DMS153 (cell line): ENCODE measurements around the gene SLC25A26.
A peak's percentile ranks its signal among the peaks of the same experiment; 100 is the strongest.

Source experiments
- DNase-seq: peaks from one replicate; lab custom pipeline; 2025; lab: John Stamatoyannopoulos, UW

The SLC25A26 gene

DNA sequence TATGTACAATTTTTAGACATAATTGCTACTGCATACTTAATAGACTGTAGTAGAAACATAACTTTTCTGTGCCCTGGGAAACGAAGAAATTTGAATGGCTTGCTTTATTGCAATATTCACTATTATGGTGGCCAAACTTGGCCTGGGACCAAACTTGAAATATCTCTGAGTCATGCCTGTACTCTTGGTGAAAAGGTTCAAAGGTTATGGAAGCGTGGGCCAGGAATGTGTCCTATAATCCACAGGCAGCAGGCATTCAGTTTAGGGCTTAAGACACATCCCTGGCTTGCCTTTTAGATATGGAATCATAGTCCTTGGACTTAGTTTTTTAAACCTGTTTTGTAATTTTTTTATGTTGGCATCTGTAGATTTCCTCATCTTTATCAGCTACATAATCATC lies 155.8 kb downstream of the SLC25A26 start:
- DNase-seq: no peak

DNA sequence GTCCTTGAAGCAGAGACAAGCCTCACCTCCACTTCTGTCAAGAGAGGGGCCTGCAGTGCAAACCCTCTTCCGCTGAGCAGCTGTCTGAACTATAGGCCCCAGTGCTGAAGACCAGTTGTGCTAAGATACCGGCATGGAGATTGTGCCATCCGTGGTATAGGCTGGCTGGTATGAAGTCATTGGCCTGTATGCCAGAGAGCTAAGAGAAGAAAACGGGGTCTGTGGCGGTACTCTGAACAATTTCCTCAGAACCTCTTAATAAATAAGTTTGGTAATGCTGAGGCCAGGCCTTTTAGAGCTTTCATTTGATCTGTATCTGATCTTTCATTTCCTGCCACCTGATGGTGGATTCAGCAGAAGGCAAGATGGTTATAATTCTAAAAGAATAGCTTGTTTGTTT lies 157.0 kb downstream of the SLC25A26 start:
- no peak for DNase-seq

DNA sequence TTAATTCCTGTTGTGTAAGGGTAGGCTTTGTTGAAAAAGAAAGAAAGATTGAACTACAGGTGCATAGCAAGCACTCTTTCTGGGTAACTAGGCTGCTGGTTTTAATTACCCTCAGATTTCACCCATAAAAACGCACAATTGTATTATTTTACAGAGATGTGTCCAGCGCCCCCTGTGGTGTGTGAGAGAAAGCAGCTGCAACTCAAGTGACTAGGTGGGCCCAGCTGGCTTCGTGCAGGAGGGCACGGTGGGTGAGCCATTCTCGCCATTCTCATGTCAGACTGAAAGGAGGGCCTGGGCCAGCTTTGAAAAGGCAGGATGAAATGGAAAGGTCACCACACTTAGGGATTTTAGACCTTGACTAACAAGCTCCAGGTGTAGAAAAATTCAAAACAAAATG lies 157.5 kb downstream of the SLC25A26 start:
- DNase-seq: no peak

DNA sequence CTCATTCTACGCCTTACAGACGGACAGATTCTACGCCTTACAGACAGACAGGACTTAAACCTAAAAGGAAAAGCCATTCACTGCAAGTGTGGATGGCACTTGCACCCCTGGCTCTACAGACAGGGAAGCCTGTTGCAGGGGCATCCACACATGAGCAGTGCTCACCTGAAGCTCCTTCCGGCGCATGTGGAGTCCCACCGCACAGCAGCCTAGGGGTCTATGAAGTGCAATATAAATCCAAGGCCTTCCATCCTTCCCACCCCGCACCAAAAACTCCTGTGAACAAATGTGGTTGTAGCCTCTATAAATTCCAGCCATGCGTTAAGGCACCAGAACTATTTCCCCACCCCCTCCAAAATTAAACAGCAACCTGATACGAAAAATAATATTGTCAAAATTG lies 158.8 kb downstream of the SLC25A26 start:
- DNase-seq: no peak

DNA sequence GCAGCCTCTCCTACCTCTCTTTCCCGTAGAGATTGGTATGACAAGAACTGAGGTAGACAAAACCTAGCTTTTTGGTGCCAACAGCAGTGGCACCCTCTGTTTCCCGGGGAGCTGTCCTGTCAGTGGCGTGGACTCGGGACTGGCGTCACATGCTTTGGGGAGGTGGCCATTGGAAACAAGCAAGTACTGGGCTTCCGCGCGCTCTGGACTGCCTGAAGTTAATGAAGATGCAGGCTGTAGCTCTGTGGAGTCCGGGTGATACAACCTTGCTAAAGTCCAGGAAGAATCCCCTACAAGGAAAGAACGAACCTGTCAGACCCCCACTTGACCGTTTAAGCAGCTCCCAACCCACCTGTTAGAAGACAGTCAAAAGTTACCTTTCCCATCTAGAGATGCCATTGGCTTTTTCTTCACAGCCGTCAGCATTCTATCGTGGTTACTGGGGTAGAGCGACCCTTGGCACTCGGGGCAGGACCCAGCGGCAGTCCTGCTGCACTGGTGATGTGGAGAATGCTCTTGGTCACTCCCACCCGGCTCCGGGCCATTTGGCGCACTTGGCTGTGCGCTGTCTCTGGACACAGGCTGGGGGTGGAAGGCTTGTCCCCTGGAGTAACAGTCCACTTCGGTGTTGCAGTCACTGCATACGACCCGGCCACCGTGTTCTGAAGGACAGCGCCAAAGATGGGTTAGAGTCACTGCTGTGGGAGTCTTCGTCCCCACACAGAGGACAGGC lies 159.6 kb downstream of the SLC25A26 start:
- DNase-seq: no peak

DNA sequence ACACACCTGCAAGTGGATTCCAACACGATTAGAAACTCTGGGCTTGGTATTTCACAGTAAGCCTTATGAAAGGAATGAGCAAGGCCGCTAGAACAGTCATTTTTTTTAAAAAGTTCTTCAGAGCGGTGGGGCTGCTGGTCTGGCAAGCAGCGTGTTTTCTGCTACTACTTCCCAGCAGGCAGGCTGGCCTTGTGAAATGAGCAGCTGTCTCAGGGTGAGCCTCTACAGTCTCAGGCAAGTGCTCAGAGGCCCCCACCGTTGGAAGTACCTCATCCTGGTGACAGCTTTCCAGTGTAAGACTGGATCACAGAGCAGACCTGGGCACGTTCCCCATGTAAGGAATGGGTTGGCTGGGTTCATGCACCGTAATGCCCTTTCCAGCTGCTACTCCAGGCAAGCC lies 160.8 kb downstream of the SLC25A26 start:
- no peak for DNase-seq

DNA sequence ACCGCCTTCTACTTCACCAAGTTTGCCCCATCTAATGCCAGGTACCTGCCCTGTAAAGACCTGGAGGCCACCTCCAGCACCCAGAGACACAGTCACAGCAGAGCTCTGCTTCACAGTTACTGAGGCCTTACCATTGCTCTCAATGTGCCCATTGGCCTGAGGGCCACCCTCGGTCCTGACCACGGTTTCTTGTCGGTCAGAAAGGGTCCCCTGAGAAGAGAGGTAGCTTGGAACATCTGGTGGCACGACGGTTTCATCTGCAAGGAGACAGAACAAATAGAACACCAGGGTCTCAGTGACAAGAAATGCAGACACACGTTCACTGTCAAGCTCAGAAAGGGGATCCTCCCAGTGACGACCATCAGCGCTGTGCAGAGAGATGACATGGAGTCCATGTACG lies 161.3 kb downstream of the SLC25A26 start:
- DNase-seq: no peak

DNA sequence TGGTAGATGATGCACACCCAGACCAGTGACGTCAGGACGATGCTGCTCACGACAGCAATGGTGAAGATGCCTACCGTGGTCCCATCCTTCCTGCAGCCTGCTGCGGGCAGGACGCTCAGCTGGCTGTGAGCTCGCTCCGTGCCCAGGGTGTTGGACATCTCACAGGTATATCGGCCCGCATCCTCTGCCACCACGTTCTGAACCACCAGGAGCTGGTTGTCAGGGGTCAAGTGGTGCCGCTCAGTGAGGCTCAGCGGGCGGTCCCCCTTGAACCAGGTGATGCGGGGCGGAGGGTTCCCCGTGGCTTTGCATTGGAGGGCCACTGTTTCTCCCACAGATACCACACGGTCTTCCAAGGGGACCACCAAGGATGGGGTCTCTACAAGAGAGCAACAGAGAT lies 162.2 kb downstream of the SLC25A26 start:
- no peak for DNase-seq

DNA sequence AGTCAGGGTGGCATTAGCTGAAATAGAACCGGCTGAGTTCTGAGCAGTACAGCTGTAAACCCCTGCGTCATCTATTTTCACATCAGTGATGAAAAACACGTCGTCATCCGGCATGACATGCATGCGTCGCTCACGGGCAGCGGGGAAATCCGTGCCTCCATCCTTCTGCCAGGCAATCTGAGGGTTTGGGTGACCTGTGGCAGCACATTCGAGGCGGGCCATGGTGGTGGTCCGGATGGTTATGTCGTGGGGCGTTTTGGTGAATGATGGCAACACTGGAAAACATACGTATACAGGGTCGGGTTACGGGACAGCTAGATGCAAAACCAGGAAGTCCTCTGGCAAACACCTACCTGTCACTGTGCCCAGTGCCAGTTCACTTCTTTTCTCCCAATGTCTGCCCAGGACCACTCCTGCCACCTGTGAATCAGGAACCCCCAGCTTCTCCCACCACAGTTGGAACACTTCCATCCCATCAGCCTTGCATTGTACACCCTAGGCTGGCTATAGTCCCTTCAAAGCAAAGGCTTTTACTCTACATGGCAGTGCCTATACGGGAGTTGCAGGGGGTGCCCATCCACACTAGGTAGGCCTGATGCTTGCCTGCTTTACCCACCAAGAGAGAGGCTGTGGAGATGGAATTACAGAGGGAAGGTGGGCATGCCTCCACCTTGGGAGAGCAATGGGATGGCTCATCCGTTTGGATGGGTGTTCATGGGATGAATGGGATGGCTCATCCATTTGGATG lies 163.4 kb downstream of the SLC25A26 start:
- DNase-seq: no peak

DNA sequence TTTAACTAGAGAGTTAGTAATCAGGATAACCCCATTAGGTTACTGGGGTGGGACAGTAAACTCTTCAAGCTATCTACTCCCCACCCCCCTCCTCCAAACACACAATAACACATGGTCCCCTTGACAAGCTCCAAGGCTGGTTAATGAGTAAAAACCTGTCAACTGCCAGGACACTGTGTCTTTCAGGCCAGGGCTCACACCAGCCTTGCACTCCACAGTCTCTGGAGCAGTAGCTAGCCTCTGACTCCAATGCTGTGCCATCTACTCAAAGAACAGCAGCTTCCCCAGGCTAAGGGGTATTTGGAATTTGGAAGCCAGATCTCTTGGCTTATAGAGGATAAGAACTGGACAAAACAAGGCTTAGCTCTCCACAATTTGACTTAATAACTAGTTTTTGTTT lies 164.3 kb downstream of the SLC25A26 start:
- DNase-seq: no peak

DNA sequence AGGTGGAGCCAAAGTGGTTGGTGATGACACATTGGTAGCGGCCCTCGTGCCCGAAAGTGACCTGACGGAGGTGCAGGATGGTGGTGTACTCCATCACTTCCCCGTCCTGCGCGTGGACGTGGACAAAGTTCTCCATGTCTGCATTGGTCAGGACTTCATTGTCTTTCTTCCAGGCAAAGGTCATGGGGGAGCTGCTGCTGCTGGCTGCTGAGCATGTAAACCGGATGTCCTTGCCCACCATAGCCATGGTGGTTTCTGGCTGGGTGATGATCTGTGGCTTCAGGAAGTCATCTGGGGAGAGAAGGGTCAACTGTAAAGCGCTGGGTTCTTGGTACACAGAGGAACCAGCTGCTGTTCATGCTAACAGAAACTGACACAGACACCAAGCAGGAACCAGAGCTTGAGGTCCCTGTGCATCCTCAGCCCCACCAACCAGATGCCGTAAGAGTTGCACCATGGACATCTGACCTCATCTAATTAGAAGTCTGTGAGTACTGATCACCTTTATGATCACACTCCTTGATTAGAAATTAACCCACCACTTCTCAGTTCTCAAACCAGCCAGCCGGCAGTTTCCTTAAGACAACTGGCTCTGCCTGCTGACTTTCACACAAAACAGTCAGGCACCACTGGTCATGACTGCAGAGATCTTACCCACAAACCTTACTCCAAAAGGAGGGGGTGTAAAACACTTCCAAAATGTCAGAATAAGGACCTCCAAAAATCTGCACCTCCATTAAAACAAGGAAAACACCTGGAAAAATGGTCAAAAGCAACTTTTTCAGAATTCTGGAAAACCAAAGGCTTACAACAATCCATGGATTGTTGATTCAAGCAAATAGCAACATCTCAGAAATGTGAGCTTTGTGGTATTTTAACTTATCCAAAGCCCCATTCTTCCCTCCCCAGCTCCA lies 165.5 kb downstream of the SLC25A26 start:
- no peak for DNase-seq

DNA sequence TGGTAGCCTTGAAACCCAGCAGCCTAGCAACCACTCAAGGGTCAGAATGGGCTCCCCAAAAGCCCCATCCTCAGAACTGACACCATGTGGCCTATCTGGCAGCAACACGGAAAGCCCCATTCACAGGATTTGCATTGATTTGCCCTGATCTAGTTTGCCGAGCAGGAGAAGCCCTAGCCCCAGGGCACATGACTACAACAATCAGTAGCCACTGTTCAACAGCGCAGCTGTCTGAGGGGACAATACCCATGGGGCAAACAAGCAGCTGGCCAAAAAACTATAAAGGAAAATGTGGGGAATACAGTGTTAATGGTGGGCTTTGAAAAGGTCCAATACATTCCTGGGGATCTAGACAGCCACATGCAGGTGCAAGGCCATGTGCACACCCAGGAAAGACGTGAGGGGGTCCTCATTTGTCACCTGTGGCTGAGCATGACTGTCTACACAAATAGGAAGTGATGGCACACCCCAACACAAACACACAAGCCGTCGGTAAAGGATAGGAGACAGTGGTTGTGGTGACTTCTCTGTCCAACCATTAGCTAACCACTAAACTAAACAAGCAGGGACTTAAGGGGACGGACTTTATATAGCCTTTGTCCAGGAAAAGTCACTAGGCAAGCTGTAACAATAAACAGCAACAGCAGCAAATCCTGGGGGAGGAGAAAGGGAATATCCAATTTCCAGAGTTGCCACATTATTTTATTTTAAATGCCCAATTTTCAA lies 166.3 kb downstream of the SLC25A26 start:
- DNase-seq: no peak

DNA sequence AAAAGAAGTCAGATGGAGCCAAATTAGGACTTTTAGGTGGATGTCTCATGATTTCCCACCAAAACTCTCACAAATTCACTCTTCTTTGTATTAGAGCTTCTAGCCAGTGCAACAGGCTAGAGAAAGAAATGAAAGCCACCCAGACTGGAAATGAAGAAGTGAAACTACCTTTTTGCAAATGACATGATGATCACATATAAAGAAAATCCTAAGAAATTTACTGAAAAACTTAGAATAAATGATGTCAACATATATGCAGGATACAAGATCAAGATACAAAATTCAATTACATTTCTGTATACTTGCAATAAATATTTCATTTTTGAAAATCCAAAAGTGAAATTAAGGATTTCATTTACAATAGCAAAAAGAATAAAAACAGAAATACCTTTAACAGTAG lies 169.2 kb downstream of the SLC25A26 start:
- no peak for DNase-seq

DNA sequence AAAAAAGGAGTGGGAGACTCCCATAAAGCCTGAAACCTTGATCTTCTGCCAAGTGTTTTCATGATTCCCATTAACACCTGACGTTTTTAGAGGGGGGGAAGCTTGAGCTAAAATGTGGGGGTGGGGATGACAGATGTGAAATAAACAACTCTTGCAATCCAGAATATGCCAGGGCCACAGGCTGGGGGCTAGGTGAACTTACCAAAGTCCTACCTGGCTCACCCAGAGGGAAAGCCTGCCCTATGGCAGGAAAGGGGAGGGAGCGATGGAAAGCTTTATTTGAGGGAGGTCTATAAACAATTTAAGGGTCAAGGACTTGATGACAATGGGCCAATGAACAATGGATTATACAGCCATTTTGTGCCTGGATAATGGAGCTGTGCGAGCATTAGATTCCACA lies 171.7 kb downstream of the SLC25A26 start:
- no peak for DNase-seq

DNA sequence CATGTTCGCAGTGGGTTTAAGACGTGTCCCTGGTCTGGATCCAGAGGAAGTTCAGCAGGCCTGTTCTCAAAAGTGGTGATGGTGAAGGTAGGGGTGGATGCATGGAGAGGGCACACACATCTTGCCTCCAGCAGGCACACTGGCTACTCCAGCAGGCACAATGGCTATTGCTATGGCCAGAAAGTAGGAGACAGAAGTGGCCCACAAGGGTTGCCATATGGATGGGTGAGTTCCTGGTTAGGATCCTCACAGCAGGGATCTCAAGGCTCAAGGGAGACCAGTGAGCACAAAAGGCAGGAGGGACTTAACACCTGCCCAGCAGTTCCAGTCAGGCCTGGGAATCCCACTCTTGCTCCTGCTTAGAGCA lies 172.1 kb downstream of the SLC25A26 start:
- DNase-seq: no peak

DNA sequence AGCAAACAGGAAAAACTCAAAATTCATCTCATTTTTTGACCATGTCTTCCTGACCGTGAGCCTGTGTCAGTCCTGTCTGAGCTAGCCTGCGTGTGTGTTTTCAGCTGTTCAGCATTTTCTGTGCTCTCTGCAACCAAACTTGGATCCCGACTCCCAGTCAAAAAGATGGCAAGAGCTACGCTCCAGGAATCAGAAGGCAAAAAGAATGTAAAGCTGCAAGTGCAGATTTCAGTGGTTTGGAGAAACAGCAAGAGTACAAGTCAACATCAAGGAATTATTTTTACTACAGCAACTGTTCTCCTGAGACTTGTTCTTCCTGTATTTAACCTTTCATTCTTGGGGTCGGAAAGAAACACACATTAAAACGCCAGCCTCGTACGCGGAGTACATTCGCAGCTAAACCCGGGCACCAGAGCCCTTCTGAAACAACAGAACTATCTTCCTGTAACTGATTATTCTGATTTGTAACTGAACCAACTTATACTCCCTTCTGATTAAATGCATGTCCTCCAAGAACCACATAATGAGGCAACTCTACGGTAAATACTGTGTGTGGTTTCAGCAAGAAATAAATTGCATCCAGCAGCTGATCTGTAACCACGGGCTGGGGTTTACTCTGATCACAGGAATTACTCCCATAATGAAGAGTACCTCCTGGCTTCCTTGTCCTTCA lies 172.7 kb downstream of the SLC25A26 start:
- DNase-seq: no peak

DNA sequence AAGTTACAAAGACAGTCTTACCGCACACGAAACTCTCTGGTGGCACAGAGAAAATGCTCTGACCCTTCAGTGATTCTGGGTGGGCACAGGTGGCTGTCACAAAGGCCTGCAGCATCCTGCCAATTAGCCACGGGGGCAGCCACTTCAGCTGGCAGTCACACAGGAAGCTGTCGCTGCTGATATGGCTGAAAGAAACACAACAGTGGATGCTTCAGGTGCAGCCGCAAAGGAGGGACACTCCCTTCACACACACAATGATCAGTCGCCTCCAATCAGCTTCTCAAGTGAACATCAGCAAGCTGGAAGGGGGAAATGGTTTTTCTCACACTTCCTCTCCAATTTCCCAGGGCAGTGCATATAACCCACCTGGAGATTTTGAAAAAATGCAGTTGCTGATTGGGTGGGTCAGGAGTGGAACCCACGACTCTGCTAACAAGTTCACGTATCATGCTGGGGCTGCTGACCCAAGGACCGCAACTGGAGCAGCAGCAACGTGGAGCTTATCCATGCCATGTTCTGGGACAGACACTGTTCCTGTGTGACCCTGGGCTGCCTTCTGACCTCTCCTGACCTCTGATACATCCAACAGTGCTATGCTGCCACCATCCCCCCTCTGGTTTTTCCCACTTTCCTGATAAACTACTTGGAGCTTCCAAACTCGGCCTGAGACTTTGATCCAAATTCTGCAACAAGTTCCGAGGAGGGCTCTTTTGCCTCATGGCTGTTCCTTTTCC lies 173.4 kb downstream of the SLC25A26 start:
- peak; percentile 17 for DNase-seq

DNA sequence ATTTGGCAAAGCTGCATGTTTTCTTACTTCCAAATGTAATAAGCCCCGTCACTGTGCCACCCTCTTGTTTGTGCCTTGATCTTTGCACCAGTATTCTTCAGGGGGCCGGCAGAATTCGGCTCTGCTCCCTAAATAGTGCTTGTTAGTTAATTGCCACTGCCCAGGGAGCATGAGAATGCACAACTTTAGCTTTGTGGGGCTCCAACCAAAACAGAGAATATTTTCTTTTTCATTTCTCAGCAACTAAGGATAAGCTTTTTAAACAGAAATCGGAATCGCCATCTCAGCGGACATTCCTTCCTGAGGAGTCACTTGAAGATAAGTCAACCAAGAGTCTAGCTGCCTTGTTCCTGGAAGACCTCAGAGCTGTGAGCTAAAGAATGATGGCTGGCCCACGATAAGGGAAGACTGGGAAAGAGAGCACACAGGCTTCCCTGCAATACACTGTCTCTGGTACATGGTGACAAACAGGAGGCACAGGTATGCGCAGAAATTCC lies 174.0 kb downstream of the SLC25A26 start:
- DNase-seq: no peak

DNA sequence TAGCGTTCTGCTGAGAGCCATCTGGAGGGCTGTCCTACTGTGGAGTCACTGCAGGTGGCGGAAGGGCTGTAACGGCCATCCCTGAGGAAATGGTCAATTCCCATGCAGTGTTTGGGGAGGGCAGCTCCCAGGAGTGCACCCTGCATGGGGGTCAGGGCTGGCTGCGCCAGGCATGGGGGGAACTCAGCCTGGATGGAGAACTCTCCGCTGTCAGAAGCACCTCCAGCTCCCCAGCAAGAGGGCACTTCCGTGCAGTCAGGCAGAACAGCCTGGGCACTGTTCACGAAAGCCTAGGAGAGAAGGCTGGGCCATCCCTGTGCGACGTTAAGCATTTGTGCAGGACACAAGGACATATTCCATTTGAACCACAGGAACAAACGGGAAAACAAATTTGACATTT lies 174.8 kb downstream of the SLC25A26 start:
- DNase-seq: no peak

DNA sequence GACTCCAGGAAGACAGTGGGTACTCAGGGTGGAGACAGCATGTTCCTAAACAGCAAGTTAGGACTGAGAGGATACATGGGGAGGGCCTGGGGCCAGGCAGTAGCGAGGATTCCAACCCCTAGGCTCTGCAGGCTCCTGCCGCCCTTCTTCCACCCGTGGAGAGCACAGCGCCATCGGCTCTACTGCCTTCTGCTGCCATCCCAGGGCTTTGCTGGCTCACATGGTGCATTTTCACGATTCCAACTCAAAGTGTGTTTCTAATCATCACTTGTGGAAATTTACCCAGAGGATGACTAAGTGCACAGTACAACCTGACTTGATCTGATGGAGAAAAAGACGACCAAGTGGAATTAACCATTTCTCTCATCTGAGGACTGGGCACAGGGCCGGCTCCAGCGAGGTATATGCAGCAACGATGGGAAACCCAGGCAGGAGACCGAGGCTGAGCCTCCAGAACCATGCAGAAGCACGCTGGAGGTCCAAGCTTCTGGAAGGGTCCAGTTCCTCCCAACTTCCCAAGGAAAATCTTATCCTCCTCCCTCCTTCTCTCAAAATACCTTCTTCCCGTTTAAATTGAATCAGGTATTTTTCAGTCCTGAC lies 175.5 kb downstream of the SLC25A26 start:
- no peak for DNase-seq
